Measurements from ENCODE around the gene MB.

Gene MB

GRCh38 chr22:35618427-35619223 lies 1.5 kb upstream of the MB start:
- no peak for DNase-seq (ENCODE audit: low read depth in 2 of 3, low spot score in 1 of 3)

- no peak for DNase-seq (ENCODE audit: low read depth in 2 of 3, low spot score in 1 of 3)
Observed at GRCh38 chr22:35616043-35616442, 1.1 kb downstream of the MB start.

- DNase-seq (ENCODE audit: low read depth in 2 of 3, low spot score in 1 of 3), result no peak
Observed at GRCh38 chr22:35615156-35615555, 2.0 kb downstream of the MB start.

GRCh38 chr22:35614404-35614803 lies 2.7 kb downstream of the MB start:
- no peak for DNase-seq (ENCODE audit: low read depth in 2 of 3, low spot score in 1 of 3)

- no peak for DNase-seq (ENCODE audit: low read depth in 2 of 3, low spot score in 1 of 3)
Observed at GRCh38 chr22:35612903-35613302, 4.2 kb downstream of the MB start.

- no peak for DNase-seq (ENCODE audit: low read depth in 2 of 3, low spot score in 1 of 3)
Observed at GRCh38 chr22:35611891-35612576, 5.1 kb downstream of the MB start.

- no peak for DNase-seq (ENCODE audit: low read depth in 2 of 3, low spot score in 1 of 3)
Observed at GRCh38 chr22:35611200-35611890, 5.8 kb downstream of the MB start.

- DNase-seq (ENCODE audit: low read depth in 2 of 3, low spot score in 1 of 3), result no peak
Observed at GRCh38 chr22:35610741-35611140, 6.4 kb downstream of the MB start.

- no peak for DNase-seq (ENCODE audit: low read depth in 2 of 3, low spot score in 1 of 3)
Observed at GRCh38 chr22:35609761-35610160, 7.4 kb downstream of the MB start.

GRCh38 chr22:35609261-35609660 lies 7.9 kb downstream of the MB start:
- DNase-seq (ENCODE audit: low read depth in 2 of 3, low spot score in 1 of 3), result no peak

GRCh38 chr22:35608088-35608487 lies 9.0 kb downstream of the MB start:
- no peak for DNase-seq (ENCODE audit: low read depth in 2 of 3, low spot score in 1 of 3)

- DNase-seq (ENCODE audit: low read depth in 2 of 3, low spot score in 1 of 3), result no peak
Observed at GRCh38 chr22:35606916-35607315, 10.2 kb downstream of the MB start.

- DNase-seq (ENCODE audit: low read depth in 2 of 3, low spot score in 1 of 3), result no peak
Observed at GRCh38 chr22:35605851-35606481, 11.2 kb downstream of the MB start.

- no peak for DNase-seq (ENCODE audit: low read depth in 2 of 3, low spot score in 1 of 3)
Observed at GRCh38 chr22:35605369-35605680, 11.8 kb downstream of the MB start.

GRCh38 chr22:35604621-35605368 lies 12.3 kb downstream of the MB start:
- DNase-seq (ENCODE audit: low read depth in 2 of 3, low spot score in 1 of 3), result peak in 1 of 3 donors; percentile 14

- DNase-seq (ENCODE audit: low read depth in 2 of 3, low spot score in 1 of 3), result no peak
Observed at GRCh38 chr22:35601743-35602615, 15.2 kb downstream of the MB start.

- no peak for DNase-seq (ENCODE audit: low read depth in 2 of 3, low spot score in 1 of 3)
Observed at GRCh38 chr22:35601013-35601580, 16.0 kb downstream of the MB start.

- DNase-seq (ENCODE audit: low read depth in 2 of 3, low spot score in 1 of 3), result no peak
Observed at GRCh38 chr22:35600476-35600875, 16.7 kb downstream of the MB start.

- DNase-seq (ENCODE audit: low read depth in 2 of 3, low spot score in 1 of 3), result no peak
Observed at GRCh38 chr22:35599364-35599763, 17.8 kb downstream of the MB start.

- no peak for DNase-seq (ENCODE audit: low read depth in 2 of 3, low spot score in 1 of 3)
Observed at GRCh38 chr22:35598396-35598710, 18.8 kb downstream of the MB start.

Measured in stimulated activated CD4-positive, alpha-beta T cell treated with anti-CD3 and anti-CD28 coated beads, Interleukin-12 subunit alpha, Interleukin-12 subunit beta, amount 100 ng/mL, for 48 hours (primary cell).